NB4 (cell line): ENCODE measurements around the gene LIMK2.

Experiments
- CTCF ChIP-seq: IDR thresholded peaks from one replicate; pipeline ENCODE4 v1.5.1; 2012; ENCODE audit warnings: low read depth, low read length
- POLR2A ChIP-seq: IDR thresholded peaks from 2 replicates; pipeline ENCODE4 v1.6.1; 2011; ENCODE audit warnings: mild to moderate bottlenecking; ENCODE audit not compliant: insufficient read length; ENCODE audit errors: extremely low read depth

- TF ChIP-seq POLR2A, result no peak
- TF ChIP-seq CTCF, result no peak
Measured at GRCh38 chr22:31279821-31280505, 67.9 kb downstream of the LIMK2 start.
